Tibial nerve (tissue), 3 donors: ENCODE data around the gene TMEM255B.

Experiments used
- POLR2A ChIP-seq, 2 donors: fragments of 450-650 bp; IDR thresholded peaks; one replicate each; pipeline ENCODE4 v1.6.1; 2017; ENCODE audit warnings: antibody characterized with exemption in 2 of 2, mild to moderate bottlenecking in 2 of 2, moderate library complexity in 2 of 2
- TF ChIP-seq, protein P1 (sequence below), 5 experiments: fragments of 200-600 bp in 3 of 5; fragments of 450-650 bp in 2 of 5; sonication (generic) in 3 of 5; IDR thresholded peaks; one replicate each; pipeline ENCODE4 v1.5.1; 2016 to 2019; ENCODE audit warnings: antibody characterized with exemption in 5 of 5, mild to moderate bottlenecking in 3 of 5, moderate library complexity in 2 of 5

DNA sequence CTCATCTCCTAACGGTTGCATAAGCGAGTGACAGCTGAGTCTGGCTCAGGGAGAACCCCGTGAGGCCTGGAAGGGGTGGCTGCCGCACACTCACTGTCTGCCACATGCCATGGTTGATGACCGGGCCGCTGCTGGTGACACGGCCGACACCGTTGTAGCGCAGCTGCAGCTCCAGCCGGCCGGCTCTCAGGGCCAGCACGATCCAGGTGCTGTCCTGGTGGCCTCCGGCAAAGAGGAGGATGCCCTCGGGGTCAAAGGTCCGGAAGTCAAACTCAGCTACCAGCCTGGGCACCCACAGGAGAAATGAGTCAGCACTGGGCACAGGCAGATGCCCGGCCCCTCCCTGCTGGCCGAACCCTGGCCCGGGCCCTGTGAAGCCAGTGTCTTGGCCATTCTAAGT is 73.2 kb downstream of the TMEM255B start:
- TF ChIP-seq POLR2A (IDR thresholded peaks at IDR 0.05), result no peak
- TF ChIP-seq, protein P1, sequence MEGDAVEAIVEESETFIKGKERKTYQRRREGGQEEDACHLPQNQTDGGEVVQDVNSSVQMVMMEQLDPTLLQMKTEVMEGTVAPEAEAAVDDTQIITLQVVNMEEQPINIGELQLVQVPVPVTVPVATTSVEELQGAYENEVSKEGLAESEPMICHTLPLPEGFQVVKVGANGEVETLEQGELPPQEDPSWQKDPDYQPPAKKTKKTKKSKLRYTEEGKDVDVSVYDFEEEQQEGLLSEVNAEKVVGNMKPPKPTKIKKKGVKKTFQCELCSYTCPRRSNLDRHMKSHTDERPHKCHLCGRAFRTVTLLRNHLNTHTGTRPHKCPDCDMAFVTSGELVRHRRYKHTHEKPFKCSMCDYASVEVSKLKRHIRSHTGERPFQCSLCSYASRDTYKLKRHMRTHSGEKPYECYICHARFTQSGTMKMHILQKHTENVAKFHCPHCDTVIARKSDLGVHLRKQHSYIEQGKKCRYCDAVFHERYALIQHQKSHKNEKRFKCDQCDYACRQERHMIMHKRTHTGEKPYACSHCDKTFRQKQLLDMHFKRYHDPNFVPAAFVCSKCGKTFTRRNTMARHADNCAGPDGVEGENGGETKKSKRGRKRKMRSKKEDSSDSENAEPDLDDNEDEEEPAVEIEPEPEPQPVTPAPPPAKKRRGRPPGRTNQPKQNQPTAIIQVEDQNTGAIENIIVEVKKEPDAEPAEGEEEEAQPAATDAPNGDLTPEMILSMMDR (IDR thresholded peaks at IDR 0.05), result no peak
